Activated CD4-positive, CD25-positive, alpha-beta regulatory T cell treated with anti-CD3 and anti-CD28 coated beads, Interleukin-2, amount 50 U/mL, for 16 hours (primary cell): ENCODE results near the gene NDUFS8.

Experiments used
- DNase-seq: peaks from one replicate; pipeline ENCODE4 v3.0.0-alpha.2; 2020; ENCODE audit warnings: low read depth, low spot score

The NDUFS8 gene

DNA sequence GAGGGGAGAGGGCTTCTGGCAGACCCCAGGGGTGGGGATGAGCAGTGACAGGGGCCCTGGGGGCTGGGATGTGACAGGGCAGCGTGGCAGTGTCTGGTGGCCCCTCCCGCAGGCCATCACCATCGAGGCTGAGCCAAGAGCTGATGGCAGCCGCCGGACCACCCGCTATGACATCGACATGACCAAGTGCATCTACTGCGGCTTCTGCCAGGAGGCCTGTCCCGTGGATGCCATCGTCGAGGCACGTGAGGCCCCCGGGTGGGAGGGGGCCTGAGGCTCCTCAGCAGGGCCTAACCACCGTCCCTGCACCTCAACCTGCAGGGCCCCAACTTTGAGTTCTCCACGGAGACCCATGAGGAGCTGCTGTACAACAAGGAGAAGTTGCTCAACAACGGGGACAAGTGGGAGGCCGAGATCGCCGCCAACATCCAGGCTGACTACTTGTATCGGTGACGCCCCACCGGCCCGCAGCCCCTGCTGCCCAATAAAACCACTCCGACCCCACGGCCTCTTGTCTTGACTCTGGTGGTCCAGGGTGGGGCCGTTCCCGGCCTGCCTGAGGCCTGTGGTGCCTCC is 5.7 kb downstream of the NDUFS8 start:
- DNase-seq, result no peak

GRCh38 chr11:68036717-68037239 is 6.3 kb downstream of the NDUFS8 start:
- DNase-seq, result no peak

DNA sequence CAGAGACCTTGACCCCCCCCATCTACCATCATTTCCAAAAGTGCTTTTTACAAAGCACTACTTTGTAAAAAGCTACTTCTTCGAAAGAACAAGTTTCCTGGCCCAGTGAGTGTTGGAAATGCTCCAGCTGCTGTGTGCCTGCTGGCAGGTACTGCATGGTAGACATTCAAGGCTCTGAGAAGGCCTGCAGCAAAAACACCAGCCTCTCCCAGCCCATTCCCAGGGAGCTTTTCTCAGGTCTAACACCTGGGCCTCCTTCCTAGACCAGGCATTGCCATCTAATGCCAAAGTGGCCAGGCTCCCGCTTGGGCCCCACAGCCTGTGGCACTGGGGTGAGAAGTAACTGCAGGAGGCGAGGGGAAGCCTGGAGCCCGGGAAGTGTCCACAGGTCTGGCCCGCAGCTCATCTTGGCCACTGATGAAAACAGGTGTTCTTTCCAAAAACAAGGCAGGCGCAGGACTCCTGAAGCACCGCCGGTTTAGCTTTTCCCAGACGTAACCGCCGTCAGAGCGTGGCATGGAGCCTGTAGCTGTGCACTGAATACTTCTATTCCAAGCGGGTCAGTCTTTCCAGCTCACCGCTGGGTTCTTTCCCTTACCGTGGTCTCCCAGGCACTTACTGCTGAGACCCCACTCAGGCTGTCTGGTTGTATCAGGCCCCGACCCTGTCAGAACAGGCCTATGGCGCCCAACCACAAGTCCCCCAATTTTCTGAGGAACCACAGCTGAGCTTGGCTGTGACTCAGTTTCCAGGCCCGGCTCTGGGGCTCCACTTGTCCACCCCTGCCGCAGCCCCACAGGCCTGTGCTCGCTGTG is 7.1 kb downstream of the NDUFS8 start:
- DNase-seq, result no peak

DNA sequence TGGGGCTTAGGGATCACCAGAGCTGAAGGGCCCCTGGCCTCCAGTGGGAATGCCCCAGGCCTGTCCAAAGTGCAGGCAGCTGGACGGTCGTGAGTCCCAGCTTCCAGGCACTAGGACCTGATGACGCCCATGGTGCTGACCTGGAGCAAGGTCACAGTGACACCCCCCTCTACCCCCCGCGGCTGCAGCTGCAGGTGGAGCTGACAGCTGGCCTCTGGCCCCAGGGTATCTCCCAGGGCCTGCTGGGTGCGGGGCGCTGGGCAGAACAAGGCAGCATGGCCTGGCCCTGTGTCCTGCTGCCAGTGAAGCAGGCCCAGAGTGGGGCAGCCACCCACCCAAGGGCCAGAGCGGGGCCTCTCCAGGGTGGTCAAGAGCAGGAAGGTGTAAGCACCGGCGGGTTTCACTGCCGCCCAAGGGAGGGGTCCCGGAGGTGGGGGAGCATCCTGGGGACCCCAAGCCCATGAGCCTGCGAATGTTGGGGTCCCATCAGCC is 7.8 kb downstream of the NDUFS8 start:
- DNase-seq, result no peak

GRCh38 chr11:68038718-68039525 is 8.4 kb downstream of the NDUFS8 start, which contains the start of gene TCIRG1:
Gene TCIRG1 (plus strand): TSS chr11:68039025. CDS start chr11:68041272, 2,247 bp downstream.
- DNase-seq, result no peak

GRCh38 chr11:68039526-68040086 is 9.1 kb downstream of the NDUFS8 start:
- DNase-seq, result no peak

GRCh38 chr11:68040101-68040956 is 9.8 kb downstream of the NDUFS8 start:
- DNase-seq, result no peak

DNA sequence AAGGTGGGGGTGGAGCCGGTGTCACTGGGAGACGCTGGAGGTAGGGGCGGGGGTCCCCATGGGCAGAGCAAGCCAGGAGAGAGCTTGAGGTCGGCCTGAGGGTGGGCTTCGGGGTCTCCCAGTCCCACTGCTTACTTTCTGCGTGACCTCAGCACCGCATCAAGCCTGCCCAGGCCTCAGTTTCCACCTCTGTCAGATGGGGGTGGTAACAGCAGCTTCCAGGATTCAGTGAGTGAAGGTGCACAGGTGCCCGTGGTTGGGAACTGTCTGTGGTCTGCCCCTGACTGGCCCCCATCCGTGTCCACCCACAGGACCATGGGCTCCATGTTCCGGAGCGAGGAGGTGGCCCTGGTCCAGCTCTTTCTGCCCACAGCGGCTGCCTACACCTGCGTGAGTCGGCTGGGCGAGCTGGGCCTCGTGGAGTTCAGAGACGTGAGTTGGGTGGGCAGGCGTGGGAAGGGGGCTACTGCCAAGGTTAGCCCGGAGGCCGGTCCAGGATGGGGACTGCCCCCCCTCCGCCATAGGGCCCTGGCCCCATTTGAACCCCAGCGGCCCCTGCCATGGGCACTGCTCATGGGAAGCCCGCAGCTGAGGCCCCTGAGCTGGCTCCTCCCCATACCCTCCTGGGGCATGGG is 10.6 kb downstream of the NDUFS8 start:
- DNase-seq, result no peak

DNA sequence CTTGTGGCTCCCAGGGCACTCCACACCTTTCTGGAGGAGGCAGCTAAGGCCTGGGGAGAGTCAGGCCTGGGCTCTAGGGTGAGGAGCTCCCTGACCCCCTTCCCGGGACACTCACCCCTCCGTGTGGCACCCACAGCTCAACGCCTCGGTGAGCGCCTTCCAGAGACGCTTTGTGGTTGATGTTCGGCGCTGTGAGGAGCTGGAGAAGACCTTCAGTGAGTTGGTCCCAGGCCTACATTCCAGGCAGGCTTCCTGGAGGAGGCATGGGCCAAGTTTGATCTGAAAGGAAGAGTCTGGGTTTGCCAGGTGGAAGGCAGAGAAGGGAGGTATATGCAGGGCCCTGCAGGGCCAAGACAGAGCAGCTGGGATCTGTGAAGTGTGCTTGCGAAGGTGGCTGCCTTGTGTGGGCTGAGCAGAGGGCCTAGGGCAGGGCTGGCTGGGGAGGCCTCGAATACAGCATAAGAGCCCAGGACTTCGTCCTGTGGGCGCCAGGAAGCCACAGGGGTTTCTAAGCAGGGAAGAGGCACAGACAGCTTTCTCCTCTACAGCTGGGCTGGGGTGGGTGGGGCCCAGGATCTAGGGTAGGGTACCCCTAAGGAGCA is 11.2 kb downstream of the NDUFS8 start:
- DNase-seq, result no peak

DNA sequence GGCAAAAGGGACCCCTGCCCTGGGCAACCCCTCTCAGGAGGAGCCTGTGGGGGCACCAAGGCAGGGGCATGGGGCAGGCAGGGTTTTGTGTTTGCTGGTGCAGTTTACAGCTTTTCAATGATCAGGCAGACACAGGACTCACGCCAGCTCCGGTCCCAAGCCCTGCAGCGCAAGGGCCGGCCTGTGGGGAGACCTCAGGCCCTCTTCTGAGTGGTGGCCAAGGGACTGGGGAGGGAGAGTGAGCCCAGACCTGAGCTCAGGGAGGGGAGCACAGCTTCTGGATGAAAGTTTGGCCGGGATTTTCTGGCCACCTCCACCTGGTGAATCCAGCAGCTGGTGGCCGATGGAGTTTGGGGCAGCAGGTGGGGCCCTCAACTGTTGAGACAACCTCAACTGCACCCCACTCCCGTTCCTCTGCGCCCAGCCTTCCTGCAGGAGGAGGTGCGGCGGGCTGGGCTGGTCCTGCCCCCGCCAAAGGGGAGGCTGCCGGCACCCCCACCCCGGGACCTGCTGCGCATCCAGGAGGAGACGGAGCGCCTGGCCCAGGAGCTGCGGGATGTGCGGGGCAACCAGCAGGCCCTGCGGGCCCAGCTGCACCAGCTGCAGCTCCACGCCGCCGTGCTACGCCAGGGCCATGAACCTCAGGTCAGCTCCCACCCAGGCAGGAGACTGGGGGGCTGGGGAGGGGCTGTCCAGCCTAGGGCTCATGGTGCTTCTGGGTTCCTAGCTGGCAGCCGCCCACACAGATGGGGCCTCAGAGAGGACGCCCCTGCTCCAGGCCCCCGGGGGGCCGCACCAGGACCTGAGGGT is 11.9 kb downstream of the NDUFS8 start:
- DNase-seq, result no peak

- DNase-seq, result no peak
Observed at GRCh38 chr11:68043029-68043348, 12.5 kb downstream of the NDUFS8 start.

DNA sequence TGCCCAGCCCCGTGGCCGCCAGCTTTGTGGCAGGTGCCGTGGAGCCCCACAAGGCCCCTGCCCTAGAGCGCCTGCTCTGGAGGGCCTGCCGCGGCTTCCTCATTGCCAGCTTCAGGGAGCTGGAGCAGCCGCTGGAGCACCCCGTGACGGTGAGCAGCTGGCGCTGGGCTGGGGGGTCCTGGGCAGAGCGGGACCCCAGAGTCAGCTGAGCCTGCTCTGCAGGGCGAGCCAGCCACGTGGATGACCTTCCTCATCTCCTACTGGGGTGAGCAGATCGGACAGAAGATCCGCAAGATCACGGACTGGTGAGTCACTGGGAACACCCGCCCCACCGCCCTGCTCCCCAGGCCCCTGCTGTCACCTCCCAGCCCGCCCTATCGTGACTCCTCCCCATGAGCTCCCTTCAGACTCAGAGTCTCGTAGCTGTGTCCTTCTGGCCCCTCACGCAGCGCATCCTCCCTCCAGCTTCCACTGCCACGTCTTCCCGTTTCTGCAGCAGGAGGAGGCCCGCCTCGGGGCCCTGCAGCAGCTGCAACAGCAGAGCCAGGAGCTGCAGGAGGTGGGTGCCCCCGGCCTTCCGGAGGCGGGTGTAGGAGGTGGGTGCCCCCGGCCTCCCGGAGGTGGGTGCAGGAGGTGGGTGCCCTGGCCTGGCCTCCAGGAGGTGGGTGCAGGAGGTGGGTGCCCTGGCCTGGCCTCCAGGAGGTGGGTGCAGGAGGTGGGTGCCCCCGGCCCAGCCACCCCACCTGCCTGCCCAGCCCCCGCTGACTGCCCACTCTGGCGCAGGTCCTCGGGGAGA is 13.1 kb downstream of the NDUFS8 start:
- DNase-seq, result no peak

GRCh38 chr11:68044145-68044813 is 13.8 kb downstream of the NDUFS8 start:
- no peak for DNase-seq

GRCh38 chr11:68044898-68045351 is 14.4 kb downstream of the NDUFS8 start:
- no peak for DNase-seq

- no peak for DNase-seq
Observed at GRCh38 chr11:68047437-68048290, 17.2 kb downstream of the NDUFS8 start.

DNA sequence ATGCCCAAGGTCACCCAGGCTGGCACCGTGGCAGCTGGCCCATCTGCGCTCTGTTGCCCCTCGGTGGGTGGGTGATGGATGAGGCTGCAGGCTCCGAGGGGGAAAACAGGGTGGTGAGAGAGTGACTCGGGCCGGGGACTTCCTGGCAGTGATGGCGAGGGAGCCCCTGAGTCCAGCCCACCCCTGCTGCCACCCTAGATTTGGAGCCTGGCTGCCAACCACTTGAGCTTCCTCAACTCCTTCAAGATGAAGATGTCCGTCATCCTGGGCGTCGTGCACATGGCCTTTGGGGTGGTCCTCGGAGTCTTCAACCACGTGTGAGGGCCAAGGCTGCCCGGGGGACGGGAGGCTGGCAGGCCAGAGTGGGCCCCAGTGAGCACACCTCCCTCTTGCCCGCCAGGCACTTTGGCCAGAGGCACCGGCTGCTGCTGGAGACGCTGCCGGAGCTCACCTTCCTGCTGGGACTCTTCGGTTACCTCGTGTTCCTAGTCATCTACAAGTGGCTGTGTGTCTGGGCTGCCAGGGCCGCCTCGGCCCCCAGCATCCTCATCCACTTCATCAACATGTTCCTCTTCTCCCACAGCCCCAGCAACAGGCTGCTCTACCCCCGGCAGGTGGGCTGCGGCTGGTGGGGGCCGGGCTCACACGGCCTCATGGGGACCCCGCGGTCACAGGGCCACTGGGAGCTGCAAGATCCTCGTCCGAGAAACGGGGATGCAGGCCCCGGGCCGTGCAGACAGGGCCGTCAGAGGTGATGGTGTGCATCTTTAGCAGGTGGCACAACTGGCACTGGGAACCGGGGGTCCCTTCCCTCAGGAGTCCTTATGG is 18.4 kb downstream of the NDUFS8 start:
- DNase-seq, result no peak
